Upper lobe of left lung (tissue), 4 donors: ENCODE data around the gene FAM118A.

Source experiments
- EP300 ChIP-seq, 4 donors: sonication (generic); formaldehyde crosslinking; IDR thresholded peaks; one replicate each; pipeline ENCODE4 v1.5.1; 2017; ENCODE audit warnings: antibody characterized with exemption in 4 of 4, control low read depth in 2 of 4
- POLR2A ChIP-seq, 4 donors: fragments of 450-650 bp; IDR thresholded peaks; one replicate each; pipeline ENCODE4 v1.5.1; 2016 to 2017; ENCODE audit warnings: antibody characterized with exemption in 4 of 4, mild to moderate bottlenecking in 2 of 4
- TF ChIP-seq, protein P1 (sequence below), 6 experiments: fragments of 450-650 bp in 4 of 6; fragments of 200-600 bp in 2 of 6; sonication (generic) in 2 of 6; IDR thresholded peaks; one replicate each; pipeline ENCODE4 v1.5.1; 2016 to 2019; ENCODE audit warnings: antibody characterized with exemption in 6 of 6

DNA sequence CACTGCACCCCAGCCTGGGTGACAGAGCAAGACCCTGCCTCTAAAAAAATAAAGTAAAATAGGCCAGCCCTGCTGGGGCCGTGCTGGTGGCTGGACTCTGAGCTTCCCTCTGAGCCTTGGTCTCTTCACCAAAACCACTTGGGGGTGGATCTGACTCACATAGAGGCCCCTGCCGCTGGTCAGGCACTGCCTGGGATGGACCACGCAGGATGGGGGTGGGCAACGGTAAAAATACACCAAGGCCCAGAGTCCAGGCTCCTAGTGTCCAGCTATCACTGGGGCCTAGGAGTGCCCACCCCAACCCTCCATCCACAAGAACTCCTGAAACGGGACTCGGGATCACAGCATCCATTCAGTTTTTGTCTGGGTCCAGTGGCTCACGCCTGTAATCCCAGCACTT, 37.2 kb upstream of the FAM118A start:
- TF ChIP-seq, protein P1, sequence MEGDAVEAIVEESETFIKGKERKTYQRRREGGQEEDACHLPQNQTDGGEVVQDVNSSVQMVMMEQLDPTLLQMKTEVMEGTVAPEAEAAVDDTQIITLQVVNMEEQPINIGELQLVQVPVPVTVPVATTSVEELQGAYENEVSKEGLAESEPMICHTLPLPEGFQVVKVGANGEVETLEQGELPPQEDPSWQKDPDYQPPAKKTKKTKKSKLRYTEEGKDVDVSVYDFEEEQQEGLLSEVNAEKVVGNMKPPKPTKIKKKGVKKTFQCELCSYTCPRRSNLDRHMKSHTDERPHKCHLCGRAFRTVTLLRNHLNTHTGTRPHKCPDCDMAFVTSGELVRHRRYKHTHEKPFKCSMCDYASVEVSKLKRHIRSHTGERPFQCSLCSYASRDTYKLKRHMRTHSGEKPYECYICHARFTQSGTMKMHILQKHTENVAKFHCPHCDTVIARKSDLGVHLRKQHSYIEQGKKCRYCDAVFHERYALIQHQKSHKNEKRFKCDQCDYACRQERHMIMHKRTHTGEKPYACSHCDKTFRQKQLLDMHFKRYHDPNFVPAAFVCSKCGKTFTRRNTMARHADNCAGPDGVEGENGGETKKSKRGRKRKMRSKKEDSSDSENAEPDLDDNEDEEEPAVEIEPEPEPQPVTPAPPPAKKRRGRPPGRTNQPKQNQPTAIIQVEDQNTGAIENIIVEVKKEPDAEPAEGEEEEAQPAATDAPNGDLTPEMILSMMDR (IDR thresholded peaks at IDR 0.05): no peak
- no peak for TF ChIP-seq EP300 (IDR thresholded peaks at IDR 0.05)
- no peak for TF ChIP-seq POLR2A (IDR thresholded peaks at IDR 0.05)
